HG03039 (cell line): ENCODE data around the gene UGT3A2.

Experiments used
- ATAC-seq: cut with Tn5 transposase; IDR thresholded peaks from one replicate; pipeline ENCODE4 v1.9.1; 2021; ENCODE audit warnings: mild to moderate bottlenecking, moderate library complexity; ENCODE audit not compliant: unreplicated experiment

UGT3A2 gene, protein sequence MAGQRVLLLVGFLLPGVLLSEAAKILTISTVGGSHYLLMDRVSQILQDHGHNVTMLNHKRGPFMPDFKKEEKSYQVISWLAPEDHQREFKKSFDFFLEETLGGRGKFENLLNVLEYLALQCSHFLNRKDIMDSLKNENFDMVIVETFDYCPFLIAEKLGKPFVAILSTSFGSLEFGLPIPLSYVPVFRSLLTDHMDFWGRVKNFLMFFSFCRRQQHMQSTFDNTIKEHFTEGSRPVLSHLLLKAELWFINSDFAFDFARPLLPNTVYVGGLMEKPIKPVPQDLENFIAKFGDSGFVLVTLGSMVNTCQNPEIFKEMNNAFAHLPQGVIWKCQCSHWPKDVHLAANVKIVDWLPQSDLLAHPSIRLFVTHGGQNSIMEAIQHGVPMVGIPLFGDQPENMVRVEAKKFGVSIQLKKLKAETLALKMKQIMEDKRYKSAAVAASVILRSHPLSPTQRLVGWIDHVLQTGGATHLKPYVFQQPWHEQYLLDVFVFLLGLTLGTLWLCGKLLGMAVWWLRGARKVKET

DNA sequence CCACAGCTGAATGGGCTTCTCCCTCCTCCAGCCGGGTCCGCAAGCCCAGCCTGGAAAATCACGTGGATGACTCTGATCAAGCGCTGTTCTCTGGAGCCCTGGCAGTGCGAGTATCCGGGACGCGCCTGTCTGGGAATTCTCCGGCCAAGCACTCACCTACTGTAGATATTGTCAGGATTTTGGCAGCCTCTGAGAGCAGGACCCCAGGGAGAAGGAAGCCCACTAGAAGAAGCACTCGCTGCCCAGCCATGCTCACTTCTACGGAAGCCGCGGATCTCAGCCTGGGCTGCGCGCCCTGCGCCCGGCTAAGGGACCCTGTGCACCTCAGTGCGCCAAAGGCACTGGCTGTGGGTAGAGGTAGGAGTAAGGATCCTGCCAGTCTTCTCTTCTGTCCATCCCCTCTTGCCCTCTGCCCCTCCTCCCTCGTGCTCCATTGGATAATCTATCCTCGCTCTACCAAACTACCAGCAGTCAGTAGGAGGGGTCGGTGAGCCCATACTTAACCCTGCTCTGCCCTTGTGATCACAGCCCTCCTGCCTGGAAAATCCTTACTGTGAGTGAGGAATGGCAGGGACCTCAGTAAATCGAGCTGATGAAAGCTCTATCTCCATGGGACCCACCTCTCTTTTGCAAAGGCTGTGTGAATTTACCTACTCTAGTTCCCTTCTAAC is at the start of gene UGT3A2:
UGT3A2 (minus strand) TSS at position 343 of the 671 bp plus-strand sequence; CDS start at position 250, 93 bp downstream.
- no peak for ATAC-seq

DNA sequence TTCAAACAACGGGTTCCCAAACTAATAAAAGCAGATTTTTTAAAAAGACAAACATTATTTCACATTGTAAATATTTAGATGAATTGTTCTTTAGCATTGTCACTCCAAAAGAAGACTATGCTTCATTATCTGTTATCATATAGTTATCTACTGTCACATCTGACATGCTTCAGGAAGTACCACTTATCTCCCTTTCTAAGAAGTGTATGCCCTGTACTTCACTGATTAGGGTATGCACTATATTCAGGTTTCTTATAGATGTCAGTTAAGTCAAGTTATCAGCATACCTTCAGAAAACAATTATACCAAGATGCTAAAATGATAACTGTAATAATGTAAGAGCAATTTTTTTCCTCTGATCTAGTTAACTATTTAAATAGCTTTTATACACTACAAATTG is 44.6 kb upstream of the UGT3A2 start:
- ATAC-seq, result no peak

DNA sequence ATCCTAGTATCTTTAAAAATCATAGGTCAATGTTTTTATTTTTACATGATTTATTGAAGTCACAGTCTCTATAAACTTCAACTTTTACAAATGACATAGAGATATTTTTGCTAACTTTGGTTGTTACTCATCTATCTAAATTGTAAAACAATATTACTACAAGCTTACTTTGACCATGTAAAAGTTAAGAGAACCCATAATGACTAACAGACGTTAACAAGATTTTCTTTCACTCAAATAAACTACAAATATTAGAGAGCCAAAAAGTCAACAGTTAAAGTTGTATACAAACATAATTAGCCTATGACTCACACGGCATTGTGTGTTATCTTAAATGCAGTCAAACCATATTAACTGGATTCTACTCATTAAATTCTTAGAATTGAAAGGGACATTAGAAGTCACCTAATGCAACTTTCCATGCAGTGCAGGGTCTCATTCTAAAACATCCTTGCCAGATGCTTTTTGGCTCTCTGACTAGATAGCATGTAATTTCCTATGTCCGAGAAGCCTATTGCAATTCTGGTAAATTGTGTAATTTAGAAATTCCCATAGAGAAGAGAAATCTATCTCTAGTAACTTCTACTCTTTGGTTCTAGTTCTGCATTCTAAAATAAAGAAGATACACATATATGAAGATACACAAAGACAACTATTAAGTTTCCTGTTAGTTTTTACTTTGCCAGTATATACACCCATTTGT is 42.2 kb upstream of the UGT3A2 start:
- no peak for ATAC-seq

DNA sequence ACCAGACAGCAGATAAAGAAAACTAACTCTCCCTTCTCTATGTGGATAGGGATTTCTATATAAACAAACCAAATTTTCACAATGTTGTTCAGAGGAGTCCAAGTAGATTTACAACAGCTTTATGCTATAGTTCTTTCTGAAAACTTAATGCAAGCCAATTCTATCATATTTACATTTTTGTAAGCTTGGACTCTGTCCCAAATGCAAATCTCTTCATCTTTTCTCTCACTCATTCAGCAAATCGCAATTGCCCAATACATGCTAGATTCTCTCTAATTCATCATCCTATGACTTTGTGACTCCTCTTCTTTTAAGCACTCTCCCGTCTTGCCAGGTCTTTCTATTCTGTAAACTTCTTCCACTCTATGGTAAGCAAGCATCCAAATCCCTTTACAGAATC is 39.1 kb upstream of the UGT3A2 start:
- ATAC-seq, result no peak

DNA sequence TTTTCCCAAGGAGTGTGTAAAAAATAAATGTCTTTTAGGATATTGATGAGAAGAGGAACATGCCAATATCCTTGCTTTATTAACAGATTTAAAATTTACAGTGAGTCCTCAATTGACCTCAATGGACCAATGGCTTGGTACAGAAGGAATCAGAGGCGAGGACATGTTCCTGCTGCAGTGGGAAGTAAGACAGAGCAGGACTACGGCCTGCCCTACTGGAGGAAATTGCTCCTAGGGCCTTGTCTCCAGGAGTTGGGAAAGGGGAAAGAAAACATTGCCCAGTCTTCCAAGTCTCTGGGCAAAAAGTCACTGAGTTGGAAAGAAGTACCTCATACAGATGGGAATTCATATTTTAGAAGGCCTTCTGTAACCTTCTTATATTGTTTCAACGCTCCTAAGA is 33.1 kb upstream of the UGT3A2 start:
- no peak for ATAC-seq

DNA sequence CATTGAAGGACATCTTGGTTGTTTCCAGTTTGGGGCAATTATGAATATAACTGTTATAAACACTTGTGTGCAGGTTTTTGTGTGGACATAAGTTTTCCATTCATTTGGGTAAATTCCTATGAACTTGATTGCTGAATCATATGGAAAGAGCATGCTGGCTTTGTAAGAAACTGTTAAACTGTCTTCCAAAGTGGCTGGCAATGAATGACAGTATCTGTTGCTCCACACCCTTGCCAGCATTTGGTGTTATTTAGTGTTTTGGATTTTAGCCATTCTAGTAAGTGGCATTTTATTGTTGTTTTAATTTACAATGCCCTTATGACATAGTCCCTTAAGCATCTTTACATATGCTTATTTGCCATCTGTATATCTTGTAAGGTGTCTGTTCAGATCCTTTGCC is 29.8 kb upstream of the UGT3A2 start:
- no peak for ATAC-seq

DNA sequence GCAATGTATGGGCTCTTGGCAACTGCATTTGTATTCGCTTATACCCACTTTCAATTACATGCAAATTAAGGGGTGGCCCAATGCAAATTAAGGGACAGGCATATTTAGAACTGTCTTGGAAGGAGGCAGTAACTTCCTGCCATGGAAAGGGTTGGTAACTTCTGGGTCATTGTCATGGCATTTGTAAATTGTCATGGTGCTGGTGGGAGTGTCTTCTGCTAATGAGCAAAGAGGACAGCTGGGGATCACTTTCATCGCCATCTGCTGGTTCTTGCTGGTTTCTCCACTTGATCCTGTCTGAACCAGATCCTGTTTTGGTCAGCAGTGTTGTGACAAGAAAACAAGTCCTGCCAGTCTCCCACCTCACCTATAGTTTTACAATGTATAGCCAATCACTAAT is 23.3 kb upstream of the UGT3A2 start:
- peak; percentile 72 for ATAC-seq

DNA sequence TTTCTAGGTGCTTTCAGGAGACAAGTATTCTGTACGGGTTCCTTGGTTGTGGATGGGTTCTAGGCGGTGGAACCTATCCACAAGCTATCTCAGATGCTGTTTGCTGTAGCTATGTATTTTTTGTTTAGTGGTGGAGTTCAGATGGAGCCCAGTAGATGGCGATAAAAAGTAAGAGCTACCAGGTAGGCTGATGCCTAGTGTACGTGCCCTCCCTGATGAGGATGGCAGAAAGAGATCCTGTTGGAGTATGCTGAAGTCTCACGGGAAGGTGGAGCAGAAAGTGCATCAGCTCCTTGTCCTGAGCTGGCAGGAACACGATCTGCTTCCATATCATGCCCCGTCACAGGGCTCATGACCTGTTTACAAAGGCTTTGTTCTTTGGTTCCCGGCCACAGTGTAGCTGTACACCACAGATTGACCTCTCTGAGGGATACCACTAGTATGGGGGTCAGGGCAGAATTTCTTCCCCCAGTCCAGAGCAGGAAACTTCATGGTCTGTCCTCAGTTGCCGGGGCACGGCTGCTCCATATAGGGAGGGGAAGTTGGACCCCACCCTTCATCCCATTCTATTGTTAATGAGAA is 12.6 kb upstream of the UGT3A2 start:
- ATAC-seq, result peak; percentile 91

DNA sequence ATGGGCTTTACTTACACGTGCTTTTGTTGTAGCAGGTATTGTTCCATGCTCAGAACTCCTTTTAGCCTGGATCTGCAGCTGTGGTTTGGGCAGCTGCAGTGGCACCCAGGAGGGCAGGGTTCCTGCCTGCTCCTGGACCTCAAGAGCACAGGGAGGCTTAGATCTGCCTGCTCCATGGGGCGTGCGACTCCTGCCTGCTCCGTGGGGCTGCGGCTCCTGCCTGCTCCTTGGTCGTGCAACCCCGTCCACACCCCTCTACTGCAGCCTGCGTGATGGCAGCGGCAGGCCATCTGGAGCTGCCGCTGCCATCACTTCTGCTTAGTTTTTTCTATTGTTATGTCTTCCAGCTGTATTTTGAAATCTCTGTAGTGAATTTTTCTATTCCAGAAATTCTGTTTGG is 11.7 kb upstream of the UGT3A2 start:
- no peak for ATAC-seq

DNA sequence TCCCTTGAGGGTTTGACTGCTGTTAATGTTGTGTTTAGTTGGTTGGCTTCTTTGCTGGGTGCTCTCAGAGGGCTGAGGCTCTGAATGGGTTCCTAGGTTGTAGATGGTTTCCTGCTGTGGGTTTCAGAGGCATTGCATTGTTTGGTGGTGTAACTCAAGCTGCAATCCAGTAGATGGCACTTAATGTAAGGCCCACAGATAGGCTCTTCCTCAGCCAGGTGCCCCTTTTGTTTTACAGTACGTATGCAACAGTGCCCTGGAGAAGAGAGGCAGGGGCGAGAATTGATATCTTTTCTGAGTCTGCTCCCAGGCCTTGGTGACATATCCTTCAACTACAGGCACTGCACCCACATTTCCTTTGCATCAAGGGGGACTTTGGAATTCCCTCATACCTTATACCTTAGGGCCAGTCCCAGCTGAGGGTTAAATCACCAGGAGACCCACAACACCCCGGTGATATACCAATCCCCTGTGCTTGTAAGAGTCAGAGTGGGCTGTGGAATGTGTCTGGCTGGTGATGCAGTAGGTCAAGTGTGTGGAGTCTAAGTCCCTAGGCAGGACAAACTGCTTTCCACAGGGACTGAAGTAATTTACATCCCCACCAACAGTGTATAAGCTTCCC is 7.0 kb upstream of the UGT3A2 start:
- peak; percentile 65 for ATAC-seq

DNA sequence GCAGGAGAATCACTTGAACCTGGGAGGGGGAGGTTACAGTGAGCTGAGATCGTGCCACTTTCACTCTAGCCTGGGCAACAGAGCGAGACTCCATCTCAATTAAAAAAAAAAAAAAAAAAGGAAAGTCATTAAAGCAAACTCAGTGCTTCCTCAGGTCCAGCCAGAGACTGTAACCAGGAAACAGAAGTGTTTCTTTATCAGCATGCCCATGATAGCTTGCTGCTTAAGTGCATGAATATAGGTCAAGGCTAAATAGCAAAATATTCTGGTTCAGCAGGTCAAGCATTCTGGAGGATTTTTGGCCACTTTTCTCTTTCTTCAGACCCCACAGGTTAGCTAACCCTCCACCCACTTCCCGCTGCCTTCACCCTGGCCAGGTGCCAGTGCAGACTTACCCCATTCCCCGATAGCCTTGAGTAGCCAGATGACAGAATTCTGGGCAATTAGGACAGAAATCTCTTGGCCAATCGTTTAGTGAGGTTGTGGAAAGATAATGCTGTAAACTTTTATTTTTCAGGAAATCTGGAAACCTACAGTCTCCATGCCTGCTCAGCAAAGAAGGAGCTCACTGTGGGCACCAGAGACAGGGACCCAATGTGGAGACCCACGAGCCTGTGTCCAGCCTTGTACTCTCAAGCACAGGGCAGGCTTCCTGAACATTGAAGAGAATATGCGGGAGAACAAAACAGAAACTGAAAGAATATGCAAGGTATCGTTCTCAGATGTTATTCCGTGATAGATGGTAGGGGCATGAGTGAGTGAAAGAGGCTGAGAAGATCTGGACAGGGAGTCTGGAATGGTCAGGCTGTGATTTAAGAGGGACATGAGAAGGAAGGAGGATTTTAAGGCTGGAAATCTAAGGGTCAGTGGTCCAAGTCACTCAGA is 4.2 kb upstream of the UGT3A2 start:
- peak; percentile 66 for ATAC-seq

DNA sequence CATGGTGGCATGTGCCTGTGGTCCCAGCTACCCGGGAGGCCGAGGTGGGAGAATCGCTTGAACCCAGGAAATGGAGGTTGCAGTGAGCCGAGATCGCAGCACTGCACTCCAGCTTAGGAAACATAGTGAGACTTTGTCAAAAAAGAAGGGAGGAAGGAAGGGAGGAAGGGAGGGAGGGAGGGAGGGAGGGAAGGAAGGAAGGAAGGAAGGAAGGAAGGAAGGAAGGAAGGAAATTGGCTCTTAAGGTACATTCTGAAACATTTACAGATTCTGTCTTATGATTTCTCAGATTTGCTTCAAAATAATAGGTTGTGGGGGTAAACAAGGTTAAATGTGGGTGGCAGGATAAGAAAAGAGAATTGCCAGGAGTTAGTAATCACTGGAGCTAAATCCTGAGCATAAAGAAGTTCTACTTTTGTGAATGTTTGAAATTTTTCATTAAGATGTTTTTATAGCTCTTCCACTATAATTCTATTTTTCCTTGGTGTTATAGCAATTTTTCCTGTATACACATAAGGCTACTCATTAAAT is 2.1 kb upstream of the UGT3A2 start:
- no peak for ATAC-seq

DNA sequence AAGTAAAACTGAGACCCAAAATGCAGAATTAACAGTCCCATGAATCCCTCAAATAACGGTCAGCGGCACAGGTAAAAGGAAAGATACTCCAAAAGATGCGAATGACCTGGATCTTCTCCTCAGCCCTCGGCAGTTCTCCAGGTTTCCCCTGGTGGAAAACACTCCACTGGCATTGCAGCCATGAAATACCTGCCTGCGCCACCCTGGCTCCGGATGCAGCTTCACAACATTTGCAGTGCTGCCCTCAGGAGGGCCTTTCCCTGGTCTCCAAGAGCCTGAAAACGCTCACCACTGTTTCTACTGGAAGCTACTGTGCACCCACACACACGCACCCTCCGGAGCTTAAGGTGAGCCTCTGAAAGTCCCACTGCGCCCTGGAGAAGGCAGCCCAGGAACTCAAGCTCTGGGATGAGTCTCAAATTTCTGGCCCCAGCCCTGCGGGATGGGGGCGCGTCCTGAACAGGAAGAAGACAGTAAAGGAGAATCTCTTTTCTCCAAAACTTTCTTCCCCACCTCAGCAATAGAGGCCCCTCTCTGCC is 612 bp downstream of the UGT3A2 start:
- ATAC-seq, result no peak

DNA sequence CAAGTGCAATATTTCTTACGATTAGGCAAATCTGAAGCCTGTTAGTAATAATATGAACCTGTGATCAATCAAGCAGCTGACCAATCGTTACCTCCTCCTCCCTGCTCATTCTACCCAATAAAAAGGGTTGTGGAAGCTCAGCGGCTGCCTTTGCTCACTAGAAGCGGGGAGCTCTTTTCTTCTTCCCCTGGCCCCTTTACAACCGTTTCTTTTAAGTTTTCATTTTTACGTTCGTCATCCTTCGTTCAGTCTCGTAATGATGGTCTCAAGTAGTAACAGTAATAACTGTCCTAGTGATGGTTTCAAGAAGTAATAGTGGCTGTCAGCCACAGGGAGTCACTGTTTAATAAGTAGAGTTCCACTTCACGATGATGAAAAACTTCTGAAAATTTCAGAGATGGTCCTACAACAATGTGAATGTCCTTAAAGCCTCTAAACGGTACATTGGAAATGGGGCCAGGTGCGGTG is 6.2 kb downstream of the UGT3A2 start:
- ATAC-seq, result no peak

DNA sequence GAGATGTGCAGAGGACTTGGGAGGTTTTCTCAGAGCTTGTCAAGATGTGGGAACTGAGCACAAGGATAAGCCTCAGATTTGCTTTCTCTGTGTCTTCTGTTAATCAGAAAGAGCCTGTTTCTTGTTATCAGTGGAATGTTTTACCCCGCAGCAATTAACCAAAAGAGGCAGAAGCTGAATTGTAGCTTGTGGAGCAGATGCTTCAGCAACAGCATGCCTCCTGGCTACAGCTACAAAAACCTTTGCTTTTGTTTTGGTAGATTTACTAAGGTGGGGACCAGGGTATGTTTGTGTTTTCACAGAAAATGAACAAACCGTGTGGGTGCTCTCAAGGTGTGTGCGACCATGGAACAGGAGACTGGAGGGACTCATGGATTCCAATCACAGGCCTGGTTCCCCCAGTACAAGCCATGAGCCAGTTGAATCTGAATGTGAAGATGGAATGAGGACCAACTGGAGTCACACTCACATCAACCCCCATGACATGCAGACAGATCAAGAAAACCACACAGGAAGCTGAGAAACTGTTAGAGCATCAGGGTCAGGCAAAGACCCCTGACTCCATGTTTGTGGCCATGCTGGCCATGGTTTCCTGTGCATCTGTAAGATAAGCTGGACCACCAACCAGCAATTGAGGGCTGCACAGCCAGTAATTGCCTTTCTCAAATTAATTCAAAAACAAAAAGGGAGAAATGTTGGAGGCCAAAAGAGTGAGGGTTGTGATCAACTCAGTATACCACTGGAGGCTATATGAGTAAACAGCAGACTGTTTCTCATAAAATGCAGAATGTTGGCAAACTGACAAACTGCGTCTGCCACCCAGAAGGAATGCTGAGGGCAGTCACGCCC is 6.9 kb downstream of the UGT3A2 start:
- ATAC-seq, result no peak

DNA sequence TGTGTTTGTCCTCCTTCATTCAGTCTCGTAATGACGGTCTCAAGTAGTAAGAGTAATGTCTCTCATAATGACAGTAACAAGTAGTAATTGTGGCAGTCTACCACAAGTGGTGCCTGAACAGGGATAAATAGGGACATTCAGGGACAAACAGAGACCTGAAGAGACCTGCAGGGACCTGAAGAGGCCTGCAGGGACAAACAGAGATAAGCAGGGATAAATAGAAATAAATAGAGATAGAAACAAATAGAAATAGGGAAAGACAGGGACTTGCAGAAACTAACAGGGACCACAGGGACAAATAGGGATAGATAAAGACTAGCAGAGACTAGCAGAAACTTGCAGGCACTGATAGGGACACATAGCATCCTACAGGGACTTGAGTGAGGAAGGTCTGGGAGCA is 7.9 kb downstream of the UGT3A2 start:
- ATAC-seq, result no peak

DNA sequence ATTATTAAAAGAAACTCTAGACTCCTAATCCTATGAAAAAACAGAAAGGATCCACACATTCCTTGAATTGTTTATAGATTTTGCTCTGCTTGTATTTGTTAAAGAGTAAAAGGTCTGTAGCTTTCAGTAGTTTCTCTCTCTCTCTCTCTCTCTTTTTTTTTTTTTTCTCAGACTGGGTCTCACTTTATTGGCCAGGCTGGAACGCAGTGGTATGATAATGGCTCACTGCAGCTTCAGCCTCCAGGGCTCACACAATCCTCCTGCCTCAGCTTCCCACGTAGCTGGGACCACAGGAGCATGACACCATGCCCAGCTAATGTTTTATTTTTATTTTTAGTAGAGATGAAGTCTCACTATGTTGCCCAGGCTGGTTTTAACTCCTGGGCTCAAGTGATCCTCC is 9.3 kb downstream of the UGT3A2 start:
- no peak for ATAC-seq

DNA sequence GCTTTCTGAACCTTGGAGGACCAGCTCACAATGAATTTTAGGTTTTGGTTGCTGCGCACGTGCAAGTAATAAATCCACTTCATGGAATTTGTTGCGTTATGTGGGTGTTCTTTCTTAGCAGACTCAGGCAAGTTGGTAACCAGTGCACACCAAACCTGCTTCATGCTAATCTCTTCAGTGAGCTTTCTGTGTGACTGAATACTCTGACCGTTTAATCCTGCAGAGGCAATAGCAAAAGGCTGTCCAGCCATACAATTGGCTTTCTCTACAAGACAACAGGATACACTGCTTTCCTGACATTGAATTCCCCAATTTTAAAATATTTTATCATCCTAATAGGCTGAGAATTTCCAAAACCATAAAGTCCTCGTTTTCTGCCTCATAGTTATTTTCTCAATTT is 10.3 kb downstream of the UGT3A2 start:
- no peak for ATAC-seq
